CD4-positive, alpha-beta T cell treated with Interleukin-10 for 1 hour (primary cell): Measurements from ENCODE around the gene THSD8.

Experiments used
- DNase-seq: peaks from one replicate; pipeline ENCODE4 v3.0.0-alpha.2; 2020

Gene THSD8

GRCh38 chr19:12779162-12779993, 22.5 kb upstream of the THSD8 start:
- no peak for DNase-seq

- DNase-seq = no peak
Observed at GRCh38 chr19:12782174-12782423, 19.8 kb upstream of the THSD8 start.

GRCh38 chr19:12782424-12783290, 19.2 kb upstream of the THSD8 start:
- DNase-seq = peak; percentile 94

- DNase-seq = peak; percentile 48
Observed at GRCh38 chr19:12783291-12783848, 18.5 kb upstream of the THSD8 start.

GRCh38 chr19:12783849-12784393, 17.9 kb upstream of the THSD8 start:
- peak; percentile 50 for DNase-seq

GRCh38 chr19:12784394-12784870, 17.4 kb upstream of the THSD8 start:
- peak; percentile 49 for DNase-seq

GRCh38 chr19:12784871-12785430, 16.9 kb upstream of the THSD8 start:
- DNase-seq = peak; percentile 81

- no peak for DNase-seq
Observed at GRCh38 chr19:12785431-12786031, 16.3 kb upstream of the THSD8 start.

GRCh38 chr19:12786141-12786870, 15.6 kb upstream of the THSD8 start:
- DNase-seq = peak; percentile 47

- no peak for DNase-seq
Observed at GRCh38 chr19:12786952-12787351, 14.9 kb upstream of the THSD8 start.

GRCh38 chr19:12787458-12787857, 14.4 kb upstream of the THSD8 start:
- no peak for DNase-seq

GRCh38 chr19:12788042-12788681, 13.7 kb upstream of the THSD8 start:
- no peak for DNase-seq

- DNase-seq = peak; percentile 83
Observed at GRCh38 chr19:12788682-12789097, 13.2 kb upstream of the THSD8 start.

- peak; percentile 65 for DNase-seq
Observed at GRCh38 chr19:12789098-12789903, 12.6 kb upstream of the THSD8 start.

GRCh38 chr19:12789904-12790619, 11.8 kb upstream of the THSD8 start:
- DNase-seq = peak; percentile 98

GRCh38 chr19:12790628-12791344, 11.1 kb upstream of the THSD8 start:
- DNase-seq = no peak

- peak; percentile 99 for DNase-seq
Observed at GRCh38 chr19:12791345-12792050, 10.4 kb upstream of the THSD8 start, which contains the start of gene JUNB. Gene JUNB, plus strand, starts transcription at chr19:12791486. Its CDS starts 286 bp downstream, at chr19:12791772.
